HepG2 (cell line): Measurements from ENCODE around the gene HTR6.

ENCODE experiments used
- ATF3 ChIP-seq: sonication (generic); formaldehyde crosslinking; IDR thresholded peaks from 2 replicates; pipeline ENCODE4 v1.4.0; 2020; ENCODE audit warnings: missing genetic modification reagents
- CTCF ChIP-seq: sonication (generic); formaldehyde crosslinking; IDR thresholded peaks from 2 replicates; pipeline ENCODE4 v1.5.0; 2020; ENCODE audit warnings: mild to moderate bottlenecking, missing genetic modification reagents, moderate library complexity
- DDIT3 ChIP-seq: sonication (generic); formaldehyde crosslinking; IDR thresholded peaks from 2 replicates; pipeline ENCODE4 v1.4.0; 2020; ENCODE audit warnings: mild to moderate bottlenecking, missing genetic modification reagents
- FOXJ3 ChIP-seq: sonication (generic); formaldehyde crosslinking; IDR thresholded peaks from 2 replicates; pipeline ENCODE4 v1.4.0; 2020; ENCODE audit warnings: missing genetic modification reagents, mild to moderate bottlenecking, borderline replicate concordance
- HMG20A ChIP-seq: IDR thresholded peaks from 2 replicates; pipeline ENCODE4 v1.6.1; 2016; ENCODE audit warnings: borderline replicate concordance
- KAT8 ChIP-seq: IDR thresholded peaks from 2 replicates; pipeline ENCODE4 v1.6.1; 2016; ENCODE audit warnings: missing genetic modification reagents, missing compliant biosample characterization
- MXI1 ChIP-seq: IDR thresholded peaks from 3 replicates; pipeline ENCODE4 v1.6.1; 2012; ENCODE audit warnings: low read depth, low read length, inconsistent platforms, borderline replicate concordance
- POLR2AphosphoS5 ChIP-seq: IDR thresholded peaks from 2 replicates; pipeline ENCODE4 v1.6.1; 2012; ENCODE audit warnings: low read depth, low read length
- RARG ChIP-seq: sonication (generic); formaldehyde crosslinking; IDR thresholded peaks from 2 replicates; pipeline ENCODE4 v1.4.0; 2020; ENCODE audit warnings: low read depth, mild to moderate bottlenecking, missing genetic modification reagents
- SIN3A ChIP-seq: IDR thresholded peaks from 2 replicates; pipeline ENCODE4 v1.6.1; 2011; ENCODE audit warnings: low read depth, mild to moderate bottlenecking, control low read depth, low read length, borderline replicate concordance
- TCF12 ChIP-seq, 2 experiments: fragments of 450-650 bp in 1 of 2; sonication (generic) in 1 of 2; formaldehyde crosslinking in 1 of 2; IDR thresholded peaks; 2 replicates each; pipeline versions ENCODE4 v1.6.1 to v1.8.0; 2017 to 2022; ENCODE audit warnings: antibody characterized with exemption in 1 of 2, mild to moderate bottlenecking in 1 of 2, missing genetic modification reagents in 1 of 2, moderate library complexity in 1 of 2
- ZNF12 ChIP-seq: sonication (generic); formaldehyde crosslinking; IDR thresholded peaks from 2 replicates; pipeline ENCODE4 v1.5.0; 2020; ENCODE audit warnings: missing genetic modification reagents
- ZNF256 ChIP-seq: sonication (generic); formaldehyde crosslinking; conservative IDR thresholded peaks from 2 replicates; pipeline ENCODE4 v1.4.0; 2020; ENCODE audit warnings: missing genetic modification reagents

GRCh38 chr1:19623523-19623922 lies 41.2 kb upstream of the HTR6 start:
- TF ChIP-seq SIN3A (no peak), CTCF (CRISPR knock-in tag) (no peak), ZNF12 (CRISPR knock-in tag) (no peak), DDIT3 (no peak), POLR2AphosphoS5 (no peak), KAT8 (CRISPR knock-in tag) (no peak), MXI1 (peak; percentile 17; the same call in 1 of the 3 replicates), ZNF256 (no peak), RARG (no peak), ATF3 (CRISPR knock-in tag) (0 out of 2 replicates have a peak, but pooled peaks have one; percentile 51), HMG20A (CRISPR knock-in tag) (no peak; the same call in 1 of the 2 replicates), FOXJ3 (CRISPR knock-in tag) (no peak), TCF12 (IDR thresholded peaks at IDR 0.05) (no peak), TCF12 (CRISPR knock-in tag; IDR thresholded peaks at IDR 0.05) (no peak)
